ENCODE results near the gene ATP11B. TPM values are rescaled to one million over a fixed set of nuclear protein-coding genes. Genes with fewer than 3 reads are reported as not detected.

The ATP11B gene
- total RNA-seq, 1 donor, result 79.9 TPM

DNA sequence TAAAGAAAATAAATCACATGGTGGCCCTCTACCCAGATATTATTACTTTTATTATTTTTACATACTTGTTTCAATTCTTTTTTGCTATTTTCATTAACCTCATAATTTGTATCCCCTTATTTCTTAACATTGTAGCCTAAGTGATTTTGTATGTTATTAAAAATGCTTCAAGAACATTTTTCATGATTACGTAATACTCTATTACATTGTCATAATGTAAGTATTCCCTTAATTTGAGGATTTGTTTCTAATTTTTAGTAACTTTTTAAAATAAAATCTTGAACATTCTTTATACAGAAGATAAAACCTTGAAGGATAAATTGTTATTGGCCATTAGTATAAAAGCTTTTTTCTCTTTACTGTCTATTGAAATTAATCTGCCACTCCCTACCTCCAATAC is 98.1 kb downstream of the ATP11B start:
- TF ChIP-seq, protein P1, sequence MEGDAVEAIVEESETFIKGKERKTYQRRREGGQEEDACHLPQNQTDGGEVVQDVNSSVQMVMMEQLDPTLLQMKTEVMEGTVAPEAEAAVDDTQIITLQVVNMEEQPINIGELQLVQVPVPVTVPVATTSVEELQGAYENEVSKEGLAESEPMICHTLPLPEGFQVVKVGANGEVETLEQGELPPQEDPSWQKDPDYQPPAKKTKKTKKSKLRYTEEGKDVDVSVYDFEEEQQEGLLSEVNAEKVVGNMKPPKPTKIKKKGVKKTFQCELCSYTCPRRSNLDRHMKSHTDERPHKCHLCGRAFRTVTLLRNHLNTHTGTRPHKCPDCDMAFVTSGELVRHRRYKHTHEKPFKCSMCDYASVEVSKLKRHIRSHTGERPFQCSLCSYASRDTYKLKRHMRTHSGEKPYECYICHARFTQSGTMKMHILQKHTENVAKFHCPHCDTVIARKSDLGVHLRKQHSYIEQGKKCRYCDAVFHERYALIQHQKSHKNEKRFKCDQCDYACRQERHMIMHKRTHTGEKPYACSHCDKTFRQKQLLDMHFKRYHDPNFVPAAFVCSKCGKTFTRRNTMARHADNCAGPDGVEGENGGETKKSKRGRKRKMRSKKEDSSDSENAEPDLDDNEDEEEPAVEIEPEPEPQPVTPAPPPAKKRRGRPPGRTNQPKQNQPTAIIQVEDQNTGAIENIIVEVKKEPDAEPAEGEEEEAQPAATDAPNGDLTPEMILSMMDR (IDR thresholded peaks at IDR 0.05; ENCODE audit: insufficient read depth, low read depth, low read length), result no peak
- DNase-seq (ENCODE audit: low read depth), result no peak
- no peak overlapping the region for H3K4me3 ChIP-seq (ENCODE audit: low read depth, low read length)

DNA sequence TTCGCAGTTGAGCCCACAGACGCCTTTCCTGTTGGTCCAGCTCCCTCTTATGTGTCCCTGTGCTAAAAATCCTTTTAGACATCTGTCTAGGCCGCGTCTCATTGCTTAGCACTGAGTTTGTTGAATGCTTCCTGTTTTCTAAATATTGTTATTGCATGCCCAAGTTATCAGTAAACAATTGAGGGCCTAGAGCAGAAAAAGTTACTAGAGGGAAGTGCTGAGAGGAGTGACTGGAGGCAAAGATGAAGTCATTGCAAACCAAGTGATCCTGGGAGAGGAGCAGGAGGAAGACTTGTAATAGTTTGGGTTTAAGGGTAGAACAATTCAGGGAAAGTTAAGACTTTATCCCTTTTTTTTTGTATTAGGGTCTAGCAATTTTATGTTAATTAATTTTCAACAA is 98.9 kb downstream of the ATP11B start:
- H3K4me3 ChIP-seq (ENCODE audit: low read depth, low read length), result no peak overlapping the region
- TF ChIP-seq, protein P1 (IDR thresholded peaks at IDR 0.05; ENCODE audit: insufficient read depth, low read depth, low read length), result no peak
- DNase-seq (ENCODE audit: low read depth), result peak; percentile 34

DNA sequence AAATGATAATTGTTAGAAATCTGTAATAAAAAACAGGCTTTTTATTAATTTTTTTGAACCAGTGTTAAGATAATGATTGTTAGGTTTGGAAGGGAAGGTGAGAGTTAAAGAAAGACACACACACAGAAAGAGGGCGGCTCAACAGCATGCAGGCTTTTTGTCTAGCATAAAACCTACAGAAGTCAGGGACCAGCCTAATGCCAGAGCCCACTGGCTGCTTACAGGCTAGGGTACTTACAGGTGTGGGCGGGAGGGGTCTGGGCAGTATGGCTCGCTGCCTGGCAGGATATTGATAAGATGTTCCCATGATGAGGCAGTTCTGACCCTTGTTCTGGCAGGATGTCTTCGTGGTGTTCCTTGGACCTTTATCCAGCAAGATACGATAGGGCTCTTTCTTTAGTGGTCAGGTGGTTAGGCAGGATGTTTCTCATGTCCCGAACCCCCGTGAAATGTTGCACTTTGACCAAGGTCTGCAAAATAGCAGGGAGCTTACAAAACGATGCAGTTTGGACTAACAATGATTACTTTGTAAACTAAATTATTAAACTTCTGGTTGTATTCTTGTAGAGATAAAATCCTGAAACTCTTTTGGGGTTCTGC is 102.3 kb downstream of the ATP11B start:
- no peak for DNase-seq (ENCODE audit: low read depth)
- no peak overlapping the region for H3K4me3 ChIP-seq (ENCODE audit: low read depth, low read length)
- TF ChIP-seq, protein P1 (IDR thresholded peaks at IDR 0.05; ENCODE audit: insufficient read depth, low read depth, low read length), result no peak

DNA sequence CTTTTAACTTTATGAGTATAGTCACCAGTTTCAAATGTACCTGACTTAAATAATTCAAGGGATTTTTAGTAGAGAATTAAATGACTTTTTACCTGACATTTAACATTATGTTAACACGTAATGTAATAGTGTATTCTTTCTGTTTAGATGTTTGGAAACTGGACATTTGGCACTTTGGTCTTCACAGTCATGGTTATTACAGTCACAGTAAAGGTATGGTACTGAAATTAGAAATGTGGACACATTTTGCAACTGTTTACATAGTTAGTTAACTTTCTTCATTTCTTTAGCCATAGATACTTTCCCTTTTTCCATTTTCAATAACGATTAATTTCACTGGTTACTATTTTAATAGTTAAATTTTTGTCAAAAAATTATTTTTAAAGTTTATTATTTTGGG is 103.2 kb downstream of the ATP11B start:
- H3K4me3 ChIP-seq (ENCODE audit: low read depth, low read length), result no peak overlapping the region
- no peak for DNase-seq (ENCODE audit: low read depth)
- TF ChIP-seq, protein P1 (IDR thresholded peaks at IDR 0.05; ENCODE audit: insufficient read depth, low read depth, low read length), result no peak

DNA sequence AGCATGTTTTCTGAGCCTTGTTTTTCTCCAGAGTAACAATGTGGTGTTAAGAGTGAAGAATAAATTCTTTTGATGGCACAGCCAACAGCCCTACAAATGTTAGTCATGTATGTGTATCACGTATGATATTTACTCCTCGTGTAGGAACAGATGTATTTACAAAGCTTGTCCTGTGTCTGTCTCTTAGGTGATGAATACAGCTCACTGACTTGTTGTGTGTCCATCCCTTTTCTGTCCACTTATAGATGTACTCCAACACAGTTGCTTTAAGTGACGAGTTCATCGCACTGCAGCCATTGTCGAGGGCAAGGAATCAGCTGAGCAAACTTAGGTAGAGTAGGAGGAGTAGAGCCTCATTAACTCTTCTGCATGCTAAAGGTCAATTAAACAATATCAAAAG is 108.9 kb downstream of the ATP11B start:
- H3K4me3 ChIP-seq (ENCODE audit: low read depth, low read length), result no peak overlapping the region
- no peak for DNase-seq (ENCODE audit: low read depth)
- TF ChIP-seq, protein P1 (IDR thresholded peaks at IDR 0.05; ENCODE audit: insufficient read depth, low read depth, low read length), result no peak

DNA sequence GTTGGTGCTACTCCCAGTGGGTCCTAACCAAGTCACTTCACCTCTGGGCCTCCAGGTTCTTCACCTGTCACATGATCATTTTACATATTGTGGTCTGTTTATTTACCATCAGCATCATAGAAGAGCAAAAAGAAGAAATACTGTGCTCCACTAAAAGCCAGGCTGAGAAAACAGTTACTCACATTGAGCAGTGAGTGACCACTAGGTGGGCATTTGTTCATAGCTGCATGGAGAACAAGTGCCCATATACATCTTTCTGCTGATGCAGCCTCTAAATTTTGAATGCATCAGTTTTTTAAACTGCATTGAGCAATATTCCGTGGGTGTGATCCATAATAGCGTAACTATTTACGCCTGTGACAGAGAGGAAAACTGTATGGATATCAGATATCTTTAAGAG is 110.9 kb downstream of the ATP11B start:
- no peak for DNase-seq (ENCODE audit: low read depth)
- TF ChIP-seq, protein P1 (IDR thresholded peaks at IDR 0.05; ENCODE audit: insufficient read depth, low read depth, low read length), result no peak
- H3K4me3 ChIP-seq (ENCODE audit: low read depth, low read length), result no peak overlapping the region

DNA sequence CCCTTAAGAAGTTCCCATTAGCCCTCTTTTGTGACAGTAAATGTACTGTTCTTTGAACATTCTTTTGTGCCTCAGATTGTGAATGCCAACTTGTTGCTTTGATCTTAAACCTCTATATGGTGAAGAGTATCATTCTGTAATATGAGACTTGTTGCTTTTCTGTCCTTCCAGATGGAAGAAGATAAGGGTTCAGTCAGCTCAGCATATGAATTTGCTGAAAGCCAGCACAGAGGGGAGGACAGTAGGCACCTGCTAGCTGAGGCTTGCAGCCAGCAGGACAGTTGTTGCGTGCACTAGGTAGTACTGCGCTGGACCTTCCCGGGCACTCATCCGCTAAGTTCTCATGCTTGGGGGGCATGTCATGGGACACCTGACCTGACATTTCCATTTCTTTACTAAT is 112.3 kb downstream of the ATP11B start:
- no peak for DNase-seq (ENCODE audit: low read depth)
- TF ChIP-seq, protein P1 (IDR thresholded peaks at IDR 0.05; ENCODE audit: insufficient read depth, low read depth, low read length), result no peak
- no peak overlapping the region for H3K4me3 ChIP-seq (ENCODE audit: low read depth, low read length)
